Activated CD8-positive, alpha-beta memory T cell treated with anti-CD3 and anti-CD28 coated beads, Interleukin-2, amount 50 U/mL, for 48 hours (primary cell): ENCODE results near the gene DCPS.
A peak's percentile ranks its signal among the peaks of the same experiment; 100 is the strongest.
"Not testable (repeated sequence)": the region's sequence is repeated elsewhere in the genome, so short reads cannot be mapped to it uniquely, and the experiment has no call there.

ENCODE experiments used
- DNase-seq: peaks from one replicate; pipeline ENCODE4 v3.0.0-alpha.2; 2020

DCPS gene

DNA sequence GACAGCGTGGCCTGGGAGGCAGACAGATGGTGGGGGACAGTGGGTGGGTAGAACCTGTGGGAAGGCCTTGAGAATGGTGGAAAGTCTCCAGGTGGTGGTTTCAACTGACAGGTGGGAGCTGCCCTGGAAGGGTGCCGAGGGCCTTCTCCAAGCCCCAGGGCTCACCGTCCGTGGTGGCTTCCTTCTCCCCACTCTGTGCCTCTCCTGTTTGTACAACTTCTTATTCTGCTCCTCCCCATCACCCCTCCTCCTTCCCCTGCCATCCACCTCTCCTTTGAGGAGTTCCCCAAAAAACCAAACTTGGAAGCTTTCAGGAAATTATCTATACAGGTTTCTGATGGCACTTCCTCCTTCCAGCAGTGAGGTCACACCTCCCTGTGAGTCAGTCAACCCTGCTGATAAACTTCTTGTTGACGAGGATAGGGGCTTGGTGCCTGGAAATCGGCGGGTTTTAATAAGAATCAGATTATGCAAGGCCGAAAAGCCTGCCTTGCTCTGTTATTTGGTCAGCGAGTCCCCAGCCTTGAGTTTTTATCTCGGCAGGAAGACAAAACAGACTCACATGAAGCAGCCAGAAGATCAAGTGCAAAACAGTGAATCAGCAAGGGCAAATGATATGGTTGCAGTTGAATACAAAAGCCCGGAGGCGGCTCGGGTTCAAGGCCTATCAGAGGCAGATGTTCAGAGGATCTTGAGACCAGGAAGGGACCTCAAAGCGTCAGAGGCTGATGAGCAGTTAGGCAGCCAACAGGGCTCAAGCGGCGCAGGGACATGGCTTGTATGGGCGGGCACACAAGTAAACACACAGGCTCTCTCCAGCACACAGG is 42.1 kb downstream of the DCPS start:
- DNase-seq = no peak

DNA sequence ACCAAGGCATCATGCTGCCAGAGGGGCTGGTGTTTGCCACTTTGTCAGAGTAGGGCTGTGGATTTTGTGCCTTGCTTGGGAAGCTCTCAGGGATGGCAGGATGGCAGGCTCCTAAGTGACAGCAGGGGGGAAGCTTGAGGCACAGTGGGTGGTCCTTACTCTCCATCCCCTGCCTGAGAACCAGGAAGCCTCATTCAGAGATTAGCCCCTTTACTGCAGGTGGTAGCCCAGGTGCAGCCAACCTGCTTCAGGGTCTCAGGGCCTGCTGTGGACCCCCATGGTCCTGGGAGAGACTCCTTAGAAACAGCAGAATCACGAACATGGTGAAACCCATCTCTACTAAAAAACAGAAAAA is 42.7 kb downstream of the DCPS start:
- DNase-seq = no peak

DNA sequence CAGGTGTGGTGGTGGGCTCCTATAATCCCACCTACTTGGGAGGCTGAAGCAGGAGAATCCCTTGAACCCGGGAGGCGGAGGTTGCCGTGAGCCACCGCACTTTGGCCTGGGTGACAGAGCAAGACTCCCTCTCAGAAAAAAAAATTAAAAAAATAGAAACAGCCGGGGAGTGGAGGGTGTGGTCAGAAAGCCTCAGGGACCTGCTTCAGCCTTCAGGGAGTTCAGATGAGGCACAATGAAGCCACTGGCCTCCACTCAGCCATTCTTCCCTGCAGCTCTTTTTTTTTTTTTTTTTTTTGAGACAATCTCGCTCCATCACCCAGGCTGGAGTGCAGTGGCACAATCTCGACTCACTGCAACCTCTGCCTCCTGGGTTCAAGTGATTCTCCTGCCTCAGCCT is 43.1 kb downstream of the DCPS start:
- not testable (repeated sequence) for DNase-seq

DNA sequence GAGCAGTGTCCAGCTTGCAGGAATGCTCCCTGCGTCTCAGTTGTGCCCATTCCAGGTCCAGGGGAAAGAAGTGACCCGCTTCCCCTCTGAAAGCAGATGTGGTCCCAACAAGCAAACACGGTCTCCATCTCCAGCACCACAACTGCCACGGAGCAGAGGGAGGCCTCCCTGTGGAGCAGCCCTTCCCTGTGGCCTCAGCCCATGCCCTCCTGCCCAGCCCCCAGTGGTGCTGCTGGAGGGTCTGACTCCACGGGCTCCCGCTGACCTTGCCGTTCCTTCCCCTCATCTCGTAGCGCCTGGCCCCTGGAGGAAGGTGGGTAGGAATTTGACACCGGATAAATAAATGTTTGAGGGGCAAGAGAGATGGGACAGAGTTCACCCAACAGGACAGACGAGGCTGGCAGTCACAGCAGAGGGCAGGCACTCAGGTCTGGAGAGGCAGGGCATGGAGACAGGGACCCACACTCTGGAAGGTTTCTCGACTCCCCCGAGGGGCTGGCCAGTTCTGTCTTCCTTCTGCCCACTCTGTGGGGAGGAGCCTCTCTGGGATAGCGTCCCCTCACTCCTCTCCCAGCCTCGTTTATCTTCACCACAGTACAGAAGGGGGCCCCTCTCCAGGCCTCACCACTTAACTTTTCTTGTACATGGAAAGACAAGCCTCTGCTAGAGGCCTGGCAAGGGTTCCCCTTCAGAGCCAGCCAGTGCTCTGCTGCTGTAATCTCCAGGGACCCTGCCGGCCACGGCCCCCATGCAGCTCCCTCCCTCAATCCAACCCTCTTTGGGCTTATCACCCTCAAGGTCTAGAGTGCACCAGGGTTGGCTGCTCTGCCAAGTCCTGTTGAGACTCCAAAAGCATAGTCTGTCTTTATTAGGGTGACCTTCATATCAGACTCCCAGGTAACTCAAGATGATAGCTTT is 44.1 kb downstream of the DCPS start:
- no peak for DNase-seq

DNA sequence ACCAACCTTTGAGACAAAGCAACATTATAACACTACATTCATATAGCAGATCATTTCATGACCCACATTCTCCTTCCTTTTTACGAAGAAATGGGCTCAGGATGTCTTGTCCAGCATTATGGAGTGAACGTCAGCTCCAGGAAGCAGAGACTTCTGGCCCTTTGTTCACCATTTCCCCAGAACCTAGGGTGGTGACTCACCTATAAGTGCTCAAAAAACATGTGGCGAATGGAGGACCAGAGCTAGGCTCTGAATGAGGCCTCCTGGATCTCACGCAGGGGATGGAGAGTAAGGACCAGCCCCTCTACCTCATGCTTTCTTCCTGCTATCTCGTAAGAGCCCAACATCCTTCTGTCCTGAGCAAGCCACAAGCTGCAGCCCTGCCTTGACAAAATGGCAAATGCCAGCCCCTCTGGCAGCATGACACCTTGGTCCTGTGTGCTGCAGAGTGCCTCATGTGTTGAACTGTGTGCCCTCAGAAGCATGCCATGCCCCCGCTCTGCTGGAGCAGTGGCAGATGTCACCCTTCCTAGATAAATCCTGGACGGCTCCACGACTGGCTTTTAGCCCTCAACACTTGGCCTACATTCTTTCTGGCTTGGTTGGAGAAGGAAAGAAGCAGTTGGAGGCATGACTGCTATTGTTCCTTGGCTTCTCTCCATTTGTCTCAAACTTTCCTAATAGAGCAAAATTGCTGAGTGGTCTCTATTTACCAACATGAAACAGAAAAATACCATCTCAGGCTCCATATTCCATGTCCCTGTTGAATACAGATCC is 45.1 kb downstream of the DCPS start:
- DNase-seq = no peak

DNA sequence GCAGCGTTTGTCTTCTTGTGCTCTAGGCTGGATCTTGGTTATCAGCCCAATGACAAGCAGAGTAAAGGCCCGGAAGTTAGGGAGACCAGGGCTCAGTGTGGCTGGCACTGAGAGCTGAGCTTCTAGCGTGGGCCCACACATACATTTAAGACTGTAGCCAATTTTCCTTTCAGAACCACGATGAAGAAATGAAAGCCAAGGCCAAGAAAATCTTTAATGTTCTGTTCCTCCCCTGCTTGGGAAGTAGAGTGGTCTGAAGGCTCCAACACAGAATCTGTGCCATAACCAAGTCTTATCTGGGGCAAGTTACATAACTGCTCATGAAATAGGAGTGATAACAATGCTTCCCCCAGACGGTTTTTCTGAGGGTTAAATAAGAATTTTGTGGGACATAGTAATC is 47.0 kb downstream of the DCPS start:
- DNase-seq = no peak

DNA sequence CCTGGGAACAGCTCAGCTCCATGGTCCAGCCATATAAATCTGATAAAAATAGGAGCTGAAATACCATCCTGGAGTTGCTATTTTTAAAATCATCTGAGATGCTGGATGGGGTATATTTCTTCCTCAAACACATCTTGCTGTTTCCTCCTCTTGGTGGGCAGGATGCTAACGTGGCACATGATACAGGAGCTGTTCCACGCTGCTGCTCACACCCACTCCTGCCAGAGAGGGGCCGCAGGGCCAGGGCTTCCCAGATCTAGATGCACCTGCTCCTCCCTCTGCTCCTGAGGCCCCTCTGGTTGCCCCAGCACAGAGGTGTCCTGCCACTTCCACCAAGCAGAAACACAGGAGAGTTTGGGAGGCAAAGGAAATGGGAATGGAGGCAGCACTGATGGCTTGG is 48.3 kb downstream of the DCPS start:
- DNase-seq = no peak

DNA sequence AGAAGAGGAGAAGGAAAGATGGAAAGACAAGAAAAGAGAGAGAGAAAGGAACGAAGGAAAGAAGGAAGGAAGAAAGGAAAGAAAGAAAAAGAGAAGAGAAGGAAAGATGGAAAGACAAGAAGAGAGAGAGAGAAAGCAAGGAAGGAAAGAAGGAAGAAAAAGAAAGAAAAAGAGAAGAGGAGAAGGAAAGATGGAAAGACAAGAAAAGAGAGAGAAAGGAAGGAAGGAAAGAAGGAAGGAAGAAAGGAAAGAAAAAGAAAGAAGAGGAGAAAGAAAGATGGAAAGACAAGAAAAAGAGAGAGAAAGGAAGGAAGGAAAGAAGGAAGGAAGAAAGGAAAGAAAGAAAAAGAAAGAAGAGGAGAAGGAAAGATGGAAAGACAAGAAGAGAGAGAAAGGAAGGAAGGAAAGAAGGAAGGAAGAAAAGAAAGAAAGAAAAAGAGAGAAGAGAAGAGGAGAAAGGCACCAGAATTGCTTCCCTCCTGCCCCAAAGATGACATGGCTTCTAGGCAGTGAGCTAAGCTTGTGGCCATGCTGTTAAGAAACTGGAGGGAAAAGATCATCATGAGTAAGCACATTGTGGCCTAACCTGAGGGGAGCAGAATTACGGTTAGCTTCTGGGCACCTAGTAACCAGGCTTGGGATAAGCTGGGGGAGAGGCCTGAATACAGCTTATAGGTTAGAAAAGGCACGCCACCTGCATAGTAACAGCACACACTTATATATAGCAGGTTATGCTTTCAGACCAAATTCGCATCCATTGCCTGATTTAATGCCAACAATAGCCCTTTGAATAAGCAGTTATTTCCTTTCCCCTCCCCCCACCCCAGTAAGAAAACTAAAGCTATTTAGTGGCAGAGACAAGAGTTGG is 49.3 kb downstream of the DCPS start:
- no peak for DNase-seq

DNA sequence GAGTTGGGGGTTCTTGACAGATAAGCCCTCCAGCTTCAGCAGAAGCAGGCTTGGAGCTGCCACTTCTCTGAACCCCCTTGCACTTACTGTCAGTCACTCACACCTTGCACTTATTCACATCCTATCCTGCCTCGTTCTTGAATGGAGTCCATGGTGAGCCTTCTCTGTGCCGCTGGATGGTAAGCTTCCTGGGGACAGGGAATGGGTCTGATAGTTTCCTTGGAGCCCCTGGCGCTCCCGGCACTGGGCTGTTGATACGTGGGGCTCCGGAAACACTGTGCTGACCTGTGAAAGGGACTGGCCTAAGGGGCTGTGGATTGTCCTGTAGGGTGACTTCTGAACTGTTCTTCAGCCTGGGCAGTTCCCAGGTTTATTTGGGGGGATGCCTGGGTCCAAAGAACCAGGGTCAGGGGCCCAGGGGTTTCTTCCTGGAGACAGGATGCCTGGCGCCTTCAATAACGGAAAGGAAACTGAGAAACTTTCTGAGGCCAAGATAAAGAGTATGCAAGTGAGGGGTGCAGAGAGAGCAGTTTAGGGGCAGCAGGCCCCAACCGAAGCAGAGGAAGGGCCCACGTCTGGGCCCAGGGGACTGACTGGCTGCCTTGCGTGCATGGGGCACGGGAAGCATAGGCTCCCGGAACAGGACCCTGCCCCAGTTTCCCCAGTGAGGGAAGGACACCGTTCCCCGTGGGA is 50.9 kb downstream of the DCPS start:
- no peak for DNase-seq

DNA sequence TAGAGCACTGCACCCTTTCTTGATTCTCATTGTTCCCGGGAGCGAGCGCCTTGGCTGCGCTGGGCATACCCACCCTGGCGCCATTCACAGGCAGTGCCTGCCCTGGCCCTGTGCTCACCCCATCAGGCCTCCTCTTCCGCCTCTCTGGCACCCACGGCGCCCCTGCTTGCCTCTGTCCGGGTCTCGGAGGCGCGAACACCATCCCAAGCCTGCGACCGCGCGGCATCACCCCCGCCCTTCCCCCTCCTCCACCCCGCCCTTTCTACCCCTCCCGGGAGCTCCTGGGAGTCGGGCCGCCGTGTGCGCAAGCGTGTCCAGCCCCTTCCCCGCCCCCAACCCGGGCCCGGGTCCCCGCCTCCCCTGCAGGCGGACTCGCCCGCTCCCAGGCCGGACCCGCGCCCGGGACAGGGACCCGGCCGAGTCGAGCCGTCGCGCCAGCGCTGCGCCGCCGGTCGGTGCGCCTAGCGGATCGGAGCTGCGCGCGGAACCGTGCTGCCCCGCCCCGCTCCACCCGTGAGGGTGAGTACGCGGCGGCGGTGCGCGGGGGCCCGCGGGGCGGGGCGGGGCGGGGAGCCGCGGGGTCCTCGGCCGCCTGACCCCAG is 51.6 kb downstream of the DCPS start, which contains the start of gene ST3GAL4:
ST3GAL4 (plus strand) TSS at position 363 of the 602 bp plus-strand sequence. CDS start 50,470 bp downstream, outside the sequence.
- peak; percentile 85 for DNase-seq

DNA sequence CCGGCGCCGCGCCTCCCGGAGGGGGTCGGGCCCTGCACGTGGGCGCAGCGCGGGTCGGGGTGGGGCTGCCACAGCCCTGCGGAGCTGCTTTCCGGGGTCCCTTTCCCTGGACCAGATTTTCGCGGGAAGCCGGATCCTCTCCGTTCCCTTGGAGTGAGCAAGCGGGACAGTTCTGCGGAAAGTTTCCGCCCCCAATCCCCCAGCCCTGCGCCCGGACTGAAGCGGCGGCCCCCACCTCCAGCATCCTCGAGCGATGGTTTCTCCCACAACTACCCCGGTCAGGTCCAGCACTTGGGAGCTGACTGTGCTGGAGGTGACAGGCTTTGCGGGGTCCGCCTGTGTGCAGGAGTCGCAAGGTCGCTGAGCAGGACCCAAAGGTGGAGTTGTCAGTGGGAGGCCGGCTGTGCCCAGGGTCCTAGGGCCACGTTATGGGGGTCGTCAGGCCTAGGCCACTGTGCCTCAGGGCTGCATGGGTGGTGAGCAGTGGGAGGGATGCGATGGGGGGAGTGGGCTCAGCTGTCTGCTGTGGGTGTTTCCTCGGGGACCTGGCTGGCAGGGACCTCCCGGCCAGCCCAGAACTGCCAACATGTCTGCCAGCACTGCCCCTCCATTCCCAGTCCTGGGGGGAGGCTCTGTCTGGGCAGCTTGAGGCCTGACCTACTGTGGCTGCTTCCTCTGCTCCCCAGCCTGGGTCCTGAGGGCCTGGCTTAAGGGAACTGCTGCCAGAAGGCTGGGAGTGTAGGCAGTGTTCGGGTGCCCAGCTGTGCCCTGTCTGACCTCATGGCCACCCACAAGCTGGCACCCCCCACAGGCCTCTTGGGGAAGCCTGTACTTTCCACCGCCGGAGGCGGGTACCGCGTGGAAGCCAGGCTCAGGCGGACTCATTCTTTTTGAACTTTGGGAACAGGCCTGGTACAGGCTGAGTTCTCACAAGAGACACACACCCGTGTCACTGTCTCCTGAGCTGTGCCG is 52.4 kb downstream of the DCPS start:
- no peak for DNase-seq

DNA sequence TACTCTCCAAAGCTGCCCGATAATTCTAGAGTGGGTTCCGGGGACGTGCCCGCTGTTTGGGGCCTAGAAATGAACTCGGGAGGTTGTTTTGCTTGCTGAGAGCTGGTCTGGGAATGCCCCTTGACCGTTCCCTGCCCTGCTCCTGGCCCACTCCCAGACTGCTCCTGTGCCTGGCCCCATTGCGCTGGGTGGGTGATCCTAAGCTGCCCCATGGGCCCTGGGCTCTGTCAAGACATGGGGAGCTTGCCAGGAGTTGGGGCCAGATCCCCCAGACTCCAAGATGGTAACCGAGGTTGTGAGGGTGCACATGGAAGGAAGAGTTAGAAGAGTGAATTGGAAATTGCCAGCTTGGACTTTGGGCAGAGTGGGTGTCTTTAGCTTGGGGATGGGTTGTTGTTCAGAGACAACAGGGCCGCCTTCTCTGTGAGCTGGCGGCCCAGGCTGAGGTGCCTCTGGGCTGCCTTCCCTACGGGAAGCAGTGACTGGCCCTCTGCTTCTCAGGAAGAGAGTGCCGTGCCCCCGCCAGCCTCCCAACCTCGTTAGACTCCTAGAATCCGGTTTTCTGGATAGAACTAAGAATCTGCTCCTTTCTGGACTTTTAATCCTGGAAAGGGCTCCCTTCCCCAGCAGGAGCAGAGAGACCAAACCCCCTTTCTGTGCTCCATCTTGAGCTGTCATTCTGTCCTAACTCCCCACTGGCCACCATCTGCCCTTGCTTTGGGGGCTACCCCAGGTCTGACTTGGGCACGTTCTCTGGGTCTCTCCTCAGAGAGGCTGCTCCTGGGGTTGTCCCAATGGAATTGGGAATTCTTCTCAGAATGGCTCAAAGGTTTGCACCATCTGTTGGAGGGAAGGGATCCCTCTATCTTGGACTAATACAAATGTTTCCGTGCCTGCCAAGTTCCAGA is 53.4 kb downstream of the DCPS start:
- DNase-seq = no peak

DNA sequence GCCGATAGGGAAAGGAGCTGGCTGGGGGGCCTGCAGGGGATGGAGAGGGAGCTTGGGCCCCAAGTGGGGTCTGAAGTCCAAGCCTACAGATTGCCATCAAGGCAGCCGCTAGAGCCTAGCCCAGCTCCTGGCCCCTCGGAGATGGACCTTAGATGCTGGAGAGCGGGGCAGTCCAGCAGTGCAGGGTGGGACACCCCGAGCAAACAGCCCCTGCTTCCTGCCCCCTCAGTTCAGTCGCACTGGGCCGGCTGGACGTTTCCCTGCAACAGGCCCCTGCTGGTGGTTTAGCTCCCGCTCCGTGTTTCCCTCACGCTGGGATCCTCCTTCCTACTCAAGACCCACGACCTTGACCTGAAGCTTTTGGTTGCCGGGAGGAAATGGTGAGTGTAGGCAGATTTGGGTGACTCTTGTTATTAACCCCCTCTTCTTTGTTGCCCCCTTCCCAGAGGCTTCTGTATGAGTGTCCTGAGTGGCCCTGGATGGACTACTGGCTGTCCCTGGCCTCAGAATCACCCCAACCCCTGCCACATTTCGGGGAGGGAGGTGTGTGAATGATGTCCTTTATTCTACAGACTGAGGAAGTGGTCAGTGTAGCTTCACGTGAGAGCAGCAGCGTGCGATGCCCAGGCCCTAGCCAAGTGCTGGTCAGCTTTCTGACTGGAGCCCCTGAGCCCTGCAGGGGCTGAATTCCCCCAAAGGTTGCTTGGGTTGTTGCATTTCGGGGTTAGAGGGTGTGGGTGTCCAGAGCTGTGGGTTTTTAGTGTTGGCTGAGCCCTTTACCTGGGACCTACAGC is 54.3 kb downstream of the DCPS start:
- DNase-seq = no peak

DNA sequence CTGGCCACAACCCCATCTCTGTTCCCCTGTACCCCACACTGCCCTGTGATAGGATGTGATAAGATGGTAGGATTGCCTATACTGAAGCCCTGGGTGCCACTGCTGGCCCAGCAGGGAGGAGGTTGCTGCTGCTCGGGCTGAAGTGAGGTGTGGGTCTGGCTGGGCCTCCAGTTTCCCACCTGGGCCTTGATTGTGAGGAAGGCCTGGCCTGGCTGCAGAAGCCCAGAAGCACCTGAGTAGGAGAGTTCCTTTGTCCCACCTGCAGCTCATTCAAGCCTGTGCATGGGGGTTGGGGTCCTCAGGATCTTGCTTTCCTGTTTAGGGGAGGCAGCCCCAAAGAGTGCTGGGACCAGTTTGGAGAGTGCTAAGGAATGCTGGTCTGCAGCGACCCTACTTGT is 54.9 kb downstream of the DCPS start:
- DNase-seq = no peak

DNA sequence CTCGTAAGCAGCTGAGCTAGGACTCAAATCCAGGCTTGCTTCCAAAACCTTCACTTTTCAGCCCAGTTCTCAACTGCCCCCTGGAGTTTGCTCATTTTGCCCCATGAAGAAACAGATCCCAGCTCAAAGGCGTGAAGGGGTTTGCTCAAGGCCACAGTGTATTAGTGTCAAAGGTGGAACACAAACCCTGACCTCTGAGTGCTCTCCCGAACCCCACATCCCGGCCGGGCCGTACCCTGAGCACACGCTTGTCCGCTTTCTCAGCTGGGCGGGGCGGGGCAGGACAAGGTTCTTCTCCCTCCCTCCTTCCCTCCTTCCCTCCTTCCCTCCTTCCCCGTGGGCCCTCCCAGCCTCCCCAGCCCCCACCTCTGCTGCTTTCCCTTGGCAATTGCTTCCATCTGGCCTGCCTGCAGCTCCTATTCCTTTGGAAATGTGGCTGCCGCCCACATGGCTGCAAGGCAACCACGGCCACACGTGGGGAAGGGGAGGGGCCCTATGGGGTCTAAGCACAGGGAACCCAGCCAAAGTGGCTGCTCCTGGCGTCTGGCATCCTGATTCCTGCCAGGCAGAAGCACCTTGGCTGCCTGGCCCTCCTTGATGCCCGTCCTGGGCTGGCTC is 55.7 kb downstream of the DCPS start:
- no peak for DNase-seq

DNA sequence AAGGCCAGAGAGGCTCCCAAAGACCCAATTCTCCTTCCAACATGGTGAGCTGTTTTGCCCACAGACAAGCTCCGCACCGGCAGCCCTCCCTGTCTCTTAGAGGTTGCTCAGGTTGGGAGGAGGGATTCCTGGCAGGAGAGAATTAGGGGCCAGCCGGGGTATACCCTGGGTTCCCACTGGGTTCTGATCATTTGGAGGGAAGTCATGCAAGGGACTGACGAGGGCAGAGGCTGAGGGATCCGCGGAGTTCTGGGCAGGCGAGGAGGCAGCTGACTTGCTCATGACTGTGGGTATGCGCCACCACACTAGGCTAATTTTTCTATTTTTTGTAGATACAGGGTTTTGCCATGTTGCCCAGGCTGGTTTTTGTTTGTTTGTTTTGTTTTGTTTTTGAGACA is 56.2 kb downstream of the DCPS start:
- DNase-seq = no peak

DNA sequence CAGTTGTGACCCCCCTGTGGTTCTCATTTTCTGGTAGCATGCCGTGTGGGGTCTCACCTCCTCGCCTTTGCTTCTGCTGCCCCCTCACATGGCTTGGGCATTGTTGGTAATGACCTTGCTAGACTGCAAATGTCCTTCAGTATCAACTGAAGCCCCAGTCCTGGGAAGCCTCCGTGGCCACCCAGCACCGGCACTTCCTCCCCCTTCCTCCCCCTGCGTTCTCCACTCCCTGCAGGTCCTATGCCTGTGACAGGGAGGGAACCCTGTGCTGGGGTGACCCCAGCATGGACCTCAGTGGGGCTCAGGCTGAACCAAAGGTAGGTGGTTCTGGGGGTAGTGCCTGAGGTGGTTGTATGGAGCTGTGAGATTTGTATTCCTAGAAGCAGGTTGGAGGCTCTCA is 57.5 kb downstream of the DCPS start:
- no peak for DNase-seq
